Measurements from ENCODE around the gene CADPS2.

DNA sequence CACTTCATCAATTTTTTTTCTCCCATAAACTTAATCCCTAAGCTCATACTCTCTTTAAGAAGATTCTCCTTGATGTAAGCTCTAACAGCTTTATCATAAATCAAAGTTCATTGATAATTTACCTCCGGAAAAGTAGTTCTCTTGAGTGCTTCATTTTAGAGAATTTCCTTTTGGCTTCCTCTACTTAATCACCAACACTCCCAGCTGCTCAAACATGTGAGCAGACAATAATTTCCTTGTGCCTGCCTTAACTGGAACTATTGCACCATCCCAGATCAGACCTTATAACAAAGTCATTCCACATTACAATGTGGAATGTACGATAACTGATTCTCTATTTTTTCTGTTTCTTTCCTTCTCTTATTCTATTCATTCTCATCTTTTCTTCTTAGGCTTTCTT is 587.6 kb downstream of the CADPS2 start:
- TF ChIP-seq, protein P1, sequence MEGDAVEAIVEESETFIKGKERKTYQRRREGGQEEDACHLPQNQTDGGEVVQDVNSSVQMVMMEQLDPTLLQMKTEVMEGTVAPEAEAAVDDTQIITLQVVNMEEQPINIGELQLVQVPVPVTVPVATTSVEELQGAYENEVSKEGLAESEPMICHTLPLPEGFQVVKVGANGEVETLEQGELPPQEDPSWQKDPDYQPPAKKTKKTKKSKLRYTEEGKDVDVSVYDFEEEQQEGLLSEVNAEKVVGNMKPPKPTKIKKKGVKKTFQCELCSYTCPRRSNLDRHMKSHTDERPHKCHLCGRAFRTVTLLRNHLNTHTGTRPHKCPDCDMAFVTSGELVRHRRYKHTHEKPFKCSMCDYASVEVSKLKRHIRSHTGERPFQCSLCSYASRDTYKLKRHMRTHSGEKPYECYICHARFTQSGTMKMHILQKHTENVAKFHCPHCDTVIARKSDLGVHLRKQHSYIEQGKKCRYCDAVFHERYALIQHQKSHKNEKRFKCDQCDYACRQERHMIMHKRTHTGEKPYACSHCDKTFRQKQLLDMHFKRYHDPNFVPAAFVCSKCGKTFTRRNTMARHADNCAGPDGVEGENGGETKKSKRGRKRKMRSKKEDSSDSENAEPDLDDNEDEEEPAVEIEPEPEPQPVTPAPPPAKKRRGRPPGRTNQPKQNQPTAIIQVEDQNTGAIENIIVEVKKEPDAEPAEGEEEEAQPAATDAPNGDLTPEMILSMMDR (IDR thresholded peaks at IDR 0.05): no peak
- no peak for TF ChIP-seq POLR2AphosphoS5 (IDR thresholded peaks at IDR 0.05)
- TF ChIP-seq POLR2A (IDR thresholded peaks at IDR 0.05; ENCODE audit: low read depth): no peak
